NCI-H1105 (cell line): ENCODE measurements around the gene CCM2.
"Not testable (repeated sequence)": the region's sequence is repeated elsewhere in the genome, so short reads cannot be mapped to it uniquely, and the experiment has no call there.

Experiments used
- DNase-seq: peaks from one replicate; lab custom pipeline; 2025; lab: John Stamatoyannopoulos, UW

The CCM2 gene

GRCh38 chr7:45001826-45002225, 1.8 kb downstream of the CCM2 start:
- DNase-seq, result no peak

- DNase-seq, result no peak
Measured at GRCh38 chr7:45003789-45004188, 3.8 kb downstream of the CCM2 start.

GRCh38 chr7:45007106-45007505, 7.1 kb downstream of the CCM2 start:
- DNase-seq, result no peak

GRCh38 chr7:45007571-45008328, 7.7 kb downstream of the CCM2 start:
- no peak for DNase-seq

- DNase-seq, result no peak
Measured at GRCh38 chr7:45013465-45013967, 13.5 kb downstream of the CCM2 start.

GRCh38 chr7:45015313-45015712, 15.3 kb downstream of the CCM2 start:
- no peak for DNase-seq

- no peak for DNase-seq
Measured at GRCh38 chr7:45017253-45017652, 17.3 kb downstream of the CCM2 start.

GRCh38 chr7:45020915-45021314, 20.9 kb downstream of the CCM2 start:
- no peak for DNase-seq

GRCh38 chr7:45021604-45022296, 21.7 kb downstream of the CCM2 start:
- DNase-seq, result no peak

GRCh38 chr7:45024126-45024744, 24.2 kb downstream of the CCM2 start:
- no peak for DNase-seq

GRCh38 chr7:45025473-45025872, 25.5 kb downstream of the CCM2 start:
- not testable (repeated sequence) for DNase-seq

- no peak for DNase-seq
Measured at GRCh38 chr7:45026013-45026412, 26.0 kb downstream of the CCM2 start.

GRCh38 chr7:45026984-45027773, 27.2 kb downstream of the CCM2 start:
- DNase-seq, result no peak

- DNase-seq, result no peak
Measured at GRCh38 chr7:45027774-45028114, 27.7 kb downstream of the CCM2 start.

- no peak for DNase-seq
Measured at GRCh38 chr7:45028138-45028919, 28.3 kb downstream of the CCM2 start.

- DNase-seq, result no peak
Measured at GRCh38 chr7:45028920-45029344, 28.9 kb downstream of the CCM2 start.

- DNase-seq, result no peak
Measured at GRCh38 chr7:45031829-45032228, 31.8 kb downstream of the CCM2 start.

GRCh38 chr7:45032421-45032820, 32.4 kb downstream of the CCM2 start:
- DNase-seq, result no peak

GRCh38 chr7:45033261-45033930, 33.4 kb downstream of the CCM2 start:
- no peak for DNase-seq

- DNase-seq, result no peak
Measured at GRCh38 chr7:45033931-45034290, 33.9 kb downstream of the CCM2 start.

GRCh38 chr7:45034710-45035109, 34.7 kb downstream of the CCM2 start:
- DNase-seq, result not testable (repeated sequence)
